A549 (cell line): ENCODE measurements around the gene BANF1. TPM values are rescaled to one million over a fixed set of nuclear protein-coding genes. Genes with fewer than 3 reads are reported as not detected.

ENCODE experiments used
- ATAC-seq, 2 experiments: fragments of 200-7000 bp in 1 of 2; fragments of >200 bp in 1 of 2; cut with Nextera tagmentation in 1 of 2; cut with Tn5 transposase in 1 of 2; 3 replicates each; pipeline versions ENCODE4 v1.8.0 to v1.9.1; 2018 to 2020; ENCODE audit warnings: mild to moderate bottlenecking in 1 of 2, moderate library complexity in 1 of 2
- CTCF ChIA-PET: fragments of 300-600 bp; sonication (Branson Sonifier 250); formaldehyde crosslinking; extraction: SDS; loops from one replicate; lab custom pipeline; 2021; ENCODE audit warnings: antibody characterized with exemption, inconsistent platforms; lab: Yijun Ruan, JAX
- POLR2A ChIA-PET: fragments of 350-600 bp; formaldehyde crosslinking; extraction: SDS; loops from one replicate; lab custom pipeline; 2021; ENCODE audit warnings: antibody characterized with exemption, inconsistent platforms; lab: Yijun Ruan, JAX
- DNase-seq, 2 experiments: peaks; one replicate each; pipeline versions ENCODE4 v3.0.0 to v3.0.0-alpha.2; 2011 to 2016; ENCODE audit warnings: low read depth in 1 of 2, low spot score in 1 of 2
- FAIRE-seq: peaks from 2 replicates; lab custom pipeline; 2011; peaks lifted over from hg19 to GRCh38; lab: Jason Lieb, UNC
- H3K27ac ChIP-seq, 2 experiments: fragments of >200 bp; sonication (Bioruptor Twin); formaldehyde crosslinking; 3 replicates each; pipeline ENCODE4 v1.5.1; 2016 to 2017
- H3K4me1 ChIP-seq: fragments of >200 bp; sonication (Bioruptor Twin); formaldehyde crosslinking; 3 replicates; pipeline ENCODE4 v1.6.1; 2016
- H3K4me2 ChIP-seq: fragments of >200 bp; sonication (Bioruptor Twin); formaldehyde crosslinking; 3 replicates; pipeline ENCODE4 v1.6.1; 2016
- H3K4me3 ChIP-seq: fragments of >200 bp; sonication (Bioruptor Twin); formaldehyde crosslinking; 3 replicates; pipeline ENCODE4 v1.5.1; 2016
- H3K9me3 ChIP-seq: fragments of >200 bp; sonication (Bioruptor Twin); formaldehyde crosslinking; 3 replicates; pipeline ENCODE4 v1.6.1; 2016
- CBX2 ChIP-seq: fragments of 200-600 bp; sonication (generic); IDR thresholded peaks from 2 replicates; pipeline ENCODE4 v1.6.1; 2016; ENCODE audit warnings: low read depth, mild to moderate bottlenecking, borderline replicate concordance
- CHD2 ChIP-seq: fragments of 150-350 bp; IDR thresholded peaks from 2 replicates; pipeline ENCODE4 v1.6.1; 2014; ENCODE audit warnings: low read length; ENCODE audit not compliant: partially characterized antibody
- CHD4 ChIP-seq: fragments of 200-600 bp; sonication (generic); IDR thresholded peaks from 2 replicates; pipeline ENCODE4 v1.6.1; 2016; ENCODE audit warnings: antibody characterized with exemption, mild to moderate bottlenecking, borderline replicate concordance
- EHF ChIP-seq: fragments of 250-450 bp; sonication (Bioruptor Pico); IDR thresholded peaks from 2 replicates; pipeline ENCODE4 v1.5.0; 2020; ENCODE audit warnings: mild to moderate bottlenecking
- EHMT2 ChIP-seq: fragments of 200-600 bp; sonication (generic); IDR thresholded peaks from 2 replicates; pipeline ENCODE4 v1.6.1; 2016; ENCODE audit warnings: antibody characterized with exemption, low read depth, mild to moderate bottlenecking, moderate library complexity
- ESRRA ChIP-seq: fragments of 150-350 bp; IDR thresholded peaks from 2 replicates; pipeline ENCODE4 v1.6.1; 2014; ENCODE audit warnings: mild to moderate bottlenecking, low read length, borderline replicate concordance
- HMGXB4 ChIP-seq: fragments of 250-450 bp; sonication (Bioruptor Pico); IDR thresholded peaks from 2 replicates; pipeline ENCODE4 v1.5.0; 2021; ENCODE audit warnings: mild to moderate bottlenecking, moderate library complexity, borderline replicate concordance
- HOXA7 ChIP-seq: fragments of 250-450 bp; sonication (Bioruptor Pico); IDR thresholded peaks from 2 replicates; pipeline ENCODE4 v1.5.0; 2020; ENCODE audit warnings: mild to moderate bottlenecking, moderate library complexity
- HOXB13 ChIP-seq: fragments of 250-450 bp; sonication (Bioruptor Pico); IDR thresholded peaks from 2 replicates; pipeline ENCODE4 v1.5.0; 2020; ENCODE audit warnings: low read depth, mild to moderate bottlenecking, moderate library complexity
- HOXB5 ChIP-seq: fragments of 250-450 bp; sonication (Bioruptor Pico); IDR thresholded peaks from 2 replicates; pipeline ENCODE4 v1.5.0; 2020; ENCODE audit warnings: mild to moderate bottlenecking, moderate library complexity
- JUN ChIP-seq, 2 experiments: fragments of >200 bp; sonication (Bioruptor Twin); formaldehyde crosslinking; IDR thresholded peaks; 2 replicates in 1 of 2; 3 replicates in 1 of 2; pipeline ENCODE4 v1.6.1; 2016 to 2017
- JUNB ChIP-seq: fragments of >200 bp; sonication (Bioruptor Twin); formaldehyde crosslinking; IDR thresholded peaks from 2 replicates; pipeline ENCODE4 v1.6.1; 2016
- KDM5A ChIP-seq: fragments of 200-600 bp; sonication (generic); IDR thresholded peaks from 2 replicates; pipeline ENCODE4 v1.6.1; 2016; ENCODE audit warnings: antibody characterized with exemption, mild to moderate bottlenecking
- NFE2L2 ChIP-seq: fragments of 150-350 bp; conservative IDR thresholded peaks from 2 replicates; pipeline ENCODE4 v1.6.1; 2014; ENCODE audit warnings: low read length
- NPAS2 ChIP-seq: fragments of 250-450 bp; sonication (Bioruptor Pico); IDR thresholded peaks from 2 replicates; pipeline ENCODE4 v1.8.0; 2022; ENCODE audit warnings: mild to moderate bottlenecking, moderate library complexity, borderline replicate concordance
- NR3C1 ChIP-seq: fragments of >200 bp; sonication (Bioruptor Twin); formaldehyde crosslinking; IDR thresholded peaks from 3 replicates; pipeline ENCODE4 v1.6.1; 2017
- PBX3 ChIP-seq: IDR thresholded peaks from 2 replicates; pipeline ENCODE4 v1.6.1; 2012
- POLR2AphosphoS2 ChIP-seq: conservative IDR thresholded peaks from 2 replicates; pipeline ENCODE4 v1.6.1; 2012; ENCODE audit warnings: low read length, improper control_type of control experiment, inconsistent platforms
- RCOR1 ChIP-seq: fragments of 150-350 bp; IDR thresholded peaks from 2 replicates; pipeline ENCODE4 v1.6.1; 2014; ENCODE audit warnings: antibody characterized with exemption, low read length, low read depth
- SMC3 ChIP-seq: fragments of >200 bp; sonication (Bioruptor Twin); formaldehyde crosslinking; IDR thresholded peaks from 3 replicates; pipeline ENCODE4 v1.6.1; 2018; ENCODE audit warnings: inconsistent platforms
- SREBF2 ChIP-seq: fragments of 450-650 bp; IDR thresholded peaks from 2 replicates; pipeline ENCODE4 v1.6.1; 2014; ENCODE audit warnings: mild to moderate bottlenecking, moderate library complexity
- ZC3H11A ChIP-seq: fragments of 450-650 bp; IDR thresholded peaks from 2 replicates; pipeline ENCODE4 v1.6.1; 2014; ENCODE audit warnings: antibody characterized with exemption, mild to moderate bottlenecking
- WGBS: methylation state at CpG from one replicate; pipeline ENCODE4 v1.1.6; 2017; ENCODE audit errors: missing lambda C conversion rate; 5-methylcytosine and 5-hydroxymethylcytosine counted together
- polyA plus RNA-seq, 4 experiments: library from polyadenylated mRNA; depleted of rRNA in 3 of 4; stranded (reverse); fragments of >200 nt; fragmentation: RNase III in 1 of 4; extraction: RNeasy Plus Mini Kit Qiagen cat#74134 plus additional on column Dnase treatment in 1 of 4; gene quantifications; 2 replicates in 3 of 4; 3 replicates in 1 of 4; pipeline ENCODE4 v1.2.3, GENCODE V29; 2011 to 2017
- TF ChIP-seq, protein P1 (sequence below): fragments of >200 bp; sonication (Bioruptor Twin); formaldehyde crosslinking; IDR thresholded peaks from 3 replicates; pipeline ENCODE4 v1.5.1; 2016

BANF1 gene
- polyA plus RNA-seq, 2 of the 4 experiments (the other 2 are of a cell fraction) = 309 to 399 TPM

DNA sequence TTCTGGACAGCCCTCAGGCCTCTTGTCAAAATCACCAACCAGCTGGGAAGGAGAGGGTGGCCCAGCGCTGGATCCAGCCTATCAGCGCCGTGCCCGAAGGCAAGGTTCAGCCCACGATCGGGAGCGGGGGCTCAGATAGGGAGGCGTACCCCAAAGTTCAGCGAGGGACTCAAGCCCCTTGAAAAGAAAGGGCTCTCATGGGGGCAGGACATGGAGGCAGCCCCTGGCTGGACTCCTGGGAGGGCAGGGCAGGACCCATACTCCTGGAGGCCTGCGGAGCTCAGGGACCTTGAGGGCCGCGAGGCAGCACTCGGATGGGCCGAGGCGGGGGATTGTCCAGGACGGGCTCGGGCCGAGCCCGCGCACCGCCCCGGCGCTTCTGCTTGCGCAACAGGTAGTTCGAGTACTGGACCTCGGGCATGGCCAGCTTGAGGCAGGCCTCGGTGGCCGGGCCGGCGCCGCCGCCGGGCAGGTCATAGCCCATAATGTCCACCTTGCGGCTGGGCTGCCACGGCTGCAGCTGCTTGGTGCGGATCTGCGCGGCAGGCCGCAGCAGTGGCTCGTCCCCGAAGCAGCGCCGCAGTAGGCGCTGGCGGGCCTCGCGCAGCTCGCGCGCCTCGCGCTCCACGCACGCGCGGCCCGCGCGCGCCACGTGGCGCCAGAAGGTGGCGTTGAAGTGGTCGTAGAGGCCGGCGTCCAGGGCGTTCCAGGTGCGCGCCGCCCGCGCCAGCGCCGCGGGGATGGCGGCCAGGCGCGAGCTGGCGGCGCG is 40.1 kb downstream of the BANF1 start:
- ChIA-PET POLR2A (no interaction called here), CTCF (interaction anchor here (0.5 to 15.8 kb wide), 7 partner anchors 9 to 242 kb away, joined by 3 to 188 read pairs (median 4); partner anchors contain the start of genes CATSPER1 and SF3B2)
- DNase-seq (no peak), ATAC-seq (no peak), FAIRE-seq (no peak)
- 94% methylated on average over 56 of the region's 81 CpGs for whole genome bisulfite sequencing
- H3K4me1 ChIP-seq = peaks cover 9% of the 10 kb centered on the region; the same call in 1 of the 3 replicates
- H3K27ac ChIP-seq = no peak overlapping the region
- no peak overlapping the region for H3K4me3 ChIP-seq
- H3K9me3 ChIP-seq = peaks cover under 1% of the 10 kb centered on the region; the same call in 2 of the 3 replicates
- TF ChIP-seq SREBF2 (no peak), ESRRA (no peak), NFE2L2 (no peak), RCOR1 (no peak), SMC3 (no peak), KDM5A (no peak), NPAS2 (no peak), PBX3 (no peak), HOXB13 (CRISPR knock-in tag) (no peak), POLR2AphosphoS2 (no peak), ZC3H11A (no peak), HOXA7 (CRISPR knock-in tag) (no peak), EHF (CRISPR knock-in tag) (no peak), EHMT2 (no peak), HOXB5 (CRISPR knock-in tag) (no peak)
- TF ChIP-seq, protein P1, sequence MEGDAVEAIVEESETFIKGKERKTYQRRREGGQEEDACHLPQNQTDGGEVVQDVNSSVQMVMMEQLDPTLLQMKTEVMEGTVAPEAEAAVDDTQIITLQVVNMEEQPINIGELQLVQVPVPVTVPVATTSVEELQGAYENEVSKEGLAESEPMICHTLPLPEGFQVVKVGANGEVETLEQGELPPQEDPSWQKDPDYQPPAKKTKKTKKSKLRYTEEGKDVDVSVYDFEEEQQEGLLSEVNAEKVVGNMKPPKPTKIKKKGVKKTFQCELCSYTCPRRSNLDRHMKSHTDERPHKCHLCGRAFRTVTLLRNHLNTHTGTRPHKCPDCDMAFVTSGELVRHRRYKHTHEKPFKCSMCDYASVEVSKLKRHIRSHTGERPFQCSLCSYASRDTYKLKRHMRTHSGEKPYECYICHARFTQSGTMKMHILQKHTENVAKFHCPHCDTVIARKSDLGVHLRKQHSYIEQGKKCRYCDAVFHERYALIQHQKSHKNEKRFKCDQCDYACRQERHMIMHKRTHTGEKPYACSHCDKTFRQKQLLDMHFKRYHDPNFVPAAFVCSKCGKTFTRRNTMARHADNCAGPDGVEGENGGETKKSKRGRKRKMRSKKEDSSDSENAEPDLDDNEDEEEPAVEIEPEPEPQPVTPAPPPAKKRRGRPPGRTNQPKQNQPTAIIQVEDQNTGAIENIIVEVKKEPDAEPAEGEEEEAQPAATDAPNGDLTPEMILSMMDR = no peak
- H3K4me2 ChIP-seq = no peak overlapping the region

GRCh38 chr11:66042996-66043906 is 40.9 kb downstream of the BANF1 start:
- TF ChIP-seq CHD2 (no peak), CBX2 (no peak), CHD4 (no peak), JUN (IDR thresholded peaks at IDR 0.05) (no peak), HOXB5 (CRISPR knock-in tag) (no peak), HMGXB4 (no peak), SREBF2 (no peak), NR3C1 (no peak), JUNB (no peak), ESRRA (no peak)
- WGBS = 94% methylated on average over 86 of the region's 88 CpGs
- Histone ChIP-seq H3K4me2 (no peak overlapping the region), H3K27ac (no peak overlapping the region), H3K9me3 (no peaks in the 10 kb centered on the region), H3K4me1 (peaks cover 9% of the 10 kb centered on the region; the same call in 1 of the 3 replicates), H3K4me3 (no peak overlapping the region)
- DNase-seq (no peak), FAIRE-seq (no peak), ATAC-seq (no peak)
- POLR2A ChIA-PET = no interaction called here
- CTCF ChIA-PET = interaction anchor here (0.7 to 15.8 kb wide), 12 partner anchors 8 to 380 kb away, joined by 3 to 188 read pairs (median 4); partner anchors contain the start of genes CATSPER1 and SF3B2
